Embryonic facial prominence (tissue), 1 donor: Measurements from ENCODE around the gene SMCHD1.
"Not testable (repeated sequence)": the region's sequence is repeated elsewhere in the genome, so short reads cannot be mapped to it uniquely, and the experiment has no call there.

ENCODE experiments used
- DNase-seq: peaks from one replicate; pipeline ENCODE4 v3.0.0-alpha.2; 2016; ENCODE audit errors: extremely low spot score

SMCHD1 gene

GRCh38 chr18:2716394-2717326 lies 61.1 kb downstream of the SMCHD1 start:
- DNase-seq = no peak

GRCh38 chr18:2717407-2717806 lies 61.9 kb downstream of the SMCHD1 start:
- no peak for DNase-seq

GRCh38 chr18:2719040-2719439 lies 63.5 kb downstream of the SMCHD1 start:
- DNase-seq = no peak

- no peak for DNase-seq
Measured at GRCh38 chr18:2723207-2723606, 67.7 kb downstream of the SMCHD1 start.

- no peak for DNase-seq
Measured at GRCh38 chr18:2729757-2730156, 74.2 kb downstream of the SMCHD1 start.

- DNase-seq = no peak
Measured at GRCh38 chr18:2736823-2737222, 81.3 kb downstream of the SMCHD1 start.

GRCh38 chr18:2740082-2740481 lies 84.6 kb downstream of the SMCHD1 start:
- DNase-seq = not testable (repeated sequence)

- DNase-seq = no peak
Measured at GRCh38 chr18:2746274-2746673, 90.7 kb downstream of the SMCHD1 start.

GRCh38 chr18:2758309-2758708 lies 102.8 kb downstream of the SMCHD1 start:
- DNase-seq = no peak

GRCh38 chr18:2774669-2775068 lies 119.1 kb downstream of the SMCHD1 start:
- DNase-seq = no peak

- DNase-seq = no peak
Measured at GRCh38 chr18:2776601-2777000, 121.1 kb downstream of the SMCHD1 start.

GRCh38 chr18:2777241-2777640 lies 121.7 kb downstream of the SMCHD1 start:
- DNase-seq = no peak

GRCh38 chr18:2780750-2781149 lies 125.2 kb downstream of the SMCHD1 start:
- DNase-seq = no peak

GRCh38 chr18:2787225-2787624 lies 131.7 kb downstream of the SMCHD1 start:
- DNase-seq = no peak

- DNase-seq = no peak
Measured at GRCh38 chr18:2792395-2792794, 136.9 kb downstream of the SMCHD1 start.

GRCh38 chr18:2794159-2794558 lies 138.6 kb downstream of the SMCHD1 start:
- DNase-seq = no peak

GRCh38 chr18:2797951-2798350 lies 142.4 kb downstream of the SMCHD1 start:
- no peak for DNase-seq

GRCh38 chr18:2799369-2799768 lies 143.8 kb downstream of the SMCHD1 start:
- no peak for DNase-seq

- DNase-seq = no peak
Measured at GRCh38 chr18:2805970-2806943, 150.7 kb downstream of the SMCHD1 start.

GRCh38 chr18:2808640-2809039 lies 153.1 kb downstream of the SMCHD1 start:
- DNase-seq = not testable (repeated sequence)

GRCh38 chr18:2809666-2810183 lies 154.2 kb downstream of the SMCHD1 start:
- DNase-seq = not testable (repeated sequence)

- DNase-seq = no peak
Measured at GRCh38 chr18:2811416-2811815, 155.9 kb downstream of the SMCHD1 start.
